ENCODE data around the gene OR6C4.
"Not testable (repeated sequence)": the region's sequence is repeated elsewhere in the genome, so short reads cannot be mapped to it uniquely, and the experiment has no call there.

OR6C4 gene

GRCh38 chr12:55549302-55549701 is at the start of gene OR6C4:
TSS of gene OR6C4 (plus strand) at chr12:55549602. CDS start at chr12:55551227, 1,625 bp downstream.
- no peak for DNase-seq (ENCODE audit: low read depth in 2 of 2, low spot score in 1 of 2)

GRCh38 chr12:55499810-55500252 is 49.6 kb upstream of the OR6C4 start:
- no peak for DNase-seq (ENCODE audit: low read depth in 2 of 2, low spot score in 1 of 2)

GRCh38 chr12:55501601-55502000 is 47.8 kb upstream of the OR6C4 start:
- no peak for DNase-seq (ENCODE audit: low read depth in 2 of 2, low spot score in 1 of 2)

GRCh38 chr12:55515696-55516095 is 33.7 kb upstream of the OR6C4 start:
- DNase-seq (ENCODE audit: low read depth in 2 of 2, low spot score in 1 of 2) = no peak

- DNase-seq (ENCODE audit: low read depth in 2 of 2, low spot score in 1 of 2) = no peak
These were observed 33.0 kb upstream of the OR6C4 start for GRCh38 chr12:55516391-55516790.

GRCh38 chr12:55548235-55548634 is 1.2 kb upstream of the OR6C4 start:
- DNase-seq (ENCODE audit: low read depth in 2 of 2, low spot score in 1 of 2) = not testable (repeated sequence)

GRCh38 chr12:55548756-55549155 is 646 bp upstream of the OR6C4 start:
- no peak for DNase-seq (ENCODE audit: low read depth in 2 of 2, low spot score in 1 of 2)

- no peak for DNase-seq (ENCODE audit: low read depth in 2 of 2, low spot score in 1 of 2)
These were observed 4.9 kb downstream of the OR6C4 start for GRCh38 chr12:55554296-55554695.

- DNase-seq (ENCODE audit: low read depth in 2 of 2, low spot score in 1 of 2) = not testable (repeated sequence)
These were observed 20.7 kb downstream of the OR6C4 start for GRCh38 chr12:55570060-55570459.

GRCh38 chr12:55570689-55571088 is 21.3 kb downstream of the OR6C4 start:
- not testable (repeated sequence) for DNase-seq (ENCODE audit: low read depth in 2 of 2, low spot score in 1 of 2)

- no peak for DNase-seq (ENCODE audit: low read depth in 2 of 2, low spot score in 1 of 2)
These were observed 22.8 kb downstream of the OR6C4 start, which contains the start of gene OR2AP1 for GRCh38 chr12:55572168-55572567. TSS of gene OR2AP1 (plus strand) at chr12:55572468. CDS start at chr12:55574415, 1,947 bp downstream.

GRCh38 chr12:55582066-55582465 is 32.7 kb downstream of the OR6C4 start:
- no peak for DNase-seq (ENCODE audit: low read depth in 2 of 2, low spot score in 1 of 2)

GRCh38 chr12:55585817-55586216 is 36.4 kb downstream of the OR6C4 start:
- DNase-seq (ENCODE audit: low read depth in 2 of 2, low spot score in 1 of 2) = no peak

- not testable (repeated sequence) for DNase-seq (ENCODE audit: low read depth in 2 of 2, low spot score in 1 of 2)
These were observed 40.8 kb downstream of the OR6C4 start for GRCh38 chr12:55590152-55590551.
